Prostate gland (tissue), 2 donors: ENCODE results near the gene ASB14. TPM values are rescaled to one million over a fixed set of nuclear protein-coding genes. Genes with fewer than 3 reads are reported as not detected.

ENCODE experiments used
- DNase-seq: peaks from one replicate; pipeline ENCODE4 v3.0.0-alpha.2; 2019; ENCODE audit warnings: low spot score
- H3K27ac ChIP-seq, 2 donors: fragments of 200-600 bp; sonication (generic); 2 replicates each; pipeline ENCODE4 v1.5.1; 2017 to 2019
- H3K27me3 ChIP-seq: fragments of 200-600 bp; sonication (generic); replicated peaks from 2 replicates; pipeline ENCODE4 v1.5.1; 2019; ENCODE audit not compliant: insufficient read depth
- H3K36me3 ChIP-seq, 2 donors: fragments of 200-600 bp; sonication (generic); 1 replicate in 1 of 2; 2 replicates in 1 of 2; pipeline versions ENCODE4 v1.5.1 to v1.8.1; 2017 to 2019
- H3K4me1 ChIP-seq: fragments of 200-600 bp; sonication (generic); replicated peaks from 2 replicates; pipeline ENCODE4 v1.5.1; 2019
- H3K4me3 ChIP-seq, 2 donors: fragments of 200-600 bp; sonication (generic); 2 replicates each; pipeline ENCODE4 v1.5.1; 2017 to 2019
- H3K9me3 ChIP-seq: fragments of 200-600 bp; sonication (generic); 2 replicates; pipeline ENCODE4 v1.5.1; 2017
- CTCF ChIP-seq, 4 experiments: fragments of 200-600 bp in 2 of 4; fragments of 450-650 bp in 2 of 4; sonication (generic) in 2 of 4; IDR thresholded peaks; 1 replicate in 3 of 4; 2 replicates in 1 of 4; pipeline ENCODE4 v1.5.1; 2016 to 2019; ENCODE audit warnings: antibody characterized with exemption in 4 of 4, mild to moderate bottlenecking in 2 of 4, moderate library complexity in 2 of 4
- POLR2A ChIP-seq: fragments of 450-650 bp; IDR thresholded peaks from one replicate; pipeline ENCODE4 v1.6.1; 2016; ENCODE audit warnings: antibody characterized with exemption, mild to moderate bottlenecking
- POLR2AphosphoS5 ChIP-seq: sonication (generic); formaldehyde crosslinking; IDR thresholded peaks from one replicate; pipeline ENCODE4 v1.6.1; 2017; ENCODE audit warnings: antibody characterized with exemption
- WGBS: methylation state at CpG from one replicate; pipeline ENCODE4 v1.1.5; 2018; 5-methylcytosine and 5-hydroxymethylcytosine counted together
- intact Hi-C: fragments of 100-400 bp; cut with DNase I; formaldehyde crosslinking; loops from one replicate; pipeline ENCODE4 v1.14.2; 2022
- total RNA-seq, 2 donors: library from RNA; depleted of rRNA; stranded (reverse); fragments of >200 nt; gene quantifications; one replicate each; pipeline ENCODE4 v1.1.0, GENCODE V29; 2016

Gene ASB14
- total RNA-seq, 2 donors from 2014 or later = not detected

GRCh38 chr3:57288403-57288802 lies 4.1 kb downstream of the ASB14 start:
- Histone ChIP-seq H3K27ac (no peak overlapping the region), H3K4me3 (no peak overlapping the region), H3K27me3 (no peaks in the 10 kb centered on the region), H3K36me3 (no peaks in the 10 kb centered on the region), H3K4me1 (no peaks in the 10 kb centered on the region), H3K9me3 (no peaks in the 10 kb centered on the region)
- intact Hi-C loops = loop anchor here (10.0 kb wide), 1 partner anchor 346 kb away; no protein-coding TSS in a partner anchor
- TF ChIP-seq POLR2AphosphoS5 = no peak
- no peak for TF ChIP-seq POLR2A
- TF ChIP-seq CTCF (IDR thresholded peaks at IDR 0.05) = no peak
- 92% methylated on average over 9 of the region's 9 CpGs for WGBS
- DNase-seq = no peak

GRCh38 chr3:57287205-57287604 lies 5.3 kb downstream of the ASB14 start:
- TF ChIP-seq POLR2AphosphoS5 = no peak
- TF ChIP-seq CTCF (IDR thresholded peaks at IDR 0.05) = no peak
- no peak for TF ChIP-seq POLR2A
- WGBS = 49% methylated on average over 2 of the region's 2 CpGs
- no peaks in the 10 kb centered on the region for H3K27me3 ChIP-seq
- intact Hi-C loops = loop anchor here (10.0 kb wide), 1 partner anchor 348 kb away; no protein-coding TSS in a partner anchor
- H3K4me3 ChIP-seq = no peak overlapping the region
- no peaks in the 10 kb centered on the region for H3K9me3 ChIP-seq
- H3K27ac ChIP-seq = no peak overlapping the region
- DNase-seq = no peak
- H3K36me3 ChIP-seq = no peaks in the 10 kb centered on the region
- no peaks in the 10 kb centered on the region for H3K4me1 ChIP-seq

GRCh38 chr3:57283334-57283733 lies 9.2 kb downstream of the ASB14 start:
- Histone ChIP-seq H3K36me3 (no peaks in the 10 kb centered on the region), H3K27me3 (no peaks in the 10 kb centered on the region), H3K9me3 (no peaks in the 10 kb centered on the region), H3K4me1 (no peaks in the 10 kb centered on the region), H3K27ac (no peak overlapping the region), H3K4me3 (no peak overlapping the region)
- no peak for DNase-seq
- TF ChIP-seq POLR2AphosphoS5 = no peak
- TF ChIP-seq POLR2A = no peak
- TF ChIP-seq CTCF (IDR thresholded peaks at IDR 0.05) = no peak
- intact Hi-C loops = loop anchor here (10.0 kb wide), 1 partner anchor 351 kb away; no protein-coding TSS in a partner anchor
- 59% methylated on average over 6 of the region's 6 CpGs for WGBS

GRCh38 chr3:57281715-57282114 lies 10.8 kb downstream of the ASB14 start:
- WGBS = 68% methylated on average over 1 of the region's 1 CpG
- intact Hi-C loops = loop anchor here (10.0 kb wide), 1 partner anchor 353 kb away; no protein-coding TSS in a partner anchor
- Histone ChIP-seq H3K27me3 (no peaks in the 10 kb centered on the region), H3K36me3 (no peaks in the 10 kb centered on the region), H3K27ac (no peak overlapping the region), H3K4me3 (no peak overlapping the region), H3K4me1 (no peaks in the 10 kb centered on the region), H3K9me3 (no peaks in the 10 kb centered on the region)
- TF ChIP-seq CTCF (IDR thresholded peaks at IDR 0.05) (no peak), POLR2A (no peak), POLR2AphosphoS5 (no peak)
- DNase-seq = no peak

- 63% methylated on average over 5 of the region's 5 CpGs for WGBS
- no peaks in the 10 kb centered on the region for H3K4me1 ChIP-seq
- H3K27ac ChIP-seq = no peak overlapping the region
- no peak for DNase-seq
- TF ChIP-seq POLR2A (no peak), CTCF (IDR thresholded peaks at IDR 0.05) (no peak), POLR2AphosphoS5 (no peak)
- no peak overlapping the region for H3K4me3 ChIP-seq
- intact Hi-C loops = loop anchor here (10.0 kb wide), 1 partner anchor 355 kb away; no protein-coding TSS in a partner anchor
- no peaks in the 10 kb centered on the region for H3K9me3 ChIP-seq
- H3K27me3 ChIP-seq = no peaks in the 10 kb centered on the region
- H3K36me3 ChIP-seq = no peaks in the 10 kb centered on the region
Measured at GRCh38 chr3:57279685-57280084, 12.8 kb downstream of the ASB14 start.
